ENCODE measurements around the gene ATF7. TPM values are rescaled to one million over a fixed set of nuclear protein-coding genes. Genes with fewer than 3 reads are reported as not detected.

ATF7 gene
- total RNA-seq, 1 donor = 28.6 TPM

GRCh38 chr12:53564941-53565340, 61.2 kb downstream of the ATF7 start:
- H3K4me3 ChIP-seq (ENCODE audit: low read depth, low read length) = no peak overlapping the region
- no peak for TF ChIP-seq CTCF (IDR thresholded peaks at IDR 0.05; ENCODE audit: insufficient read depth, low read length)
- peak; percentile 41 for DNase-seq (ENCODE audit: low read depth)

GRCh38 chr12:53564278-53564677, 61.9 kb downstream of the ATF7 start:
- no peak for DNase-seq (ENCODE audit: low read depth)
- no peak for TF ChIP-seq CTCF (IDR thresholded peaks at IDR 0.05; ENCODE audit: insufficient read depth, low read length)
- no peak overlapping the region for H3K4me3 ChIP-seq (ENCODE audit: low read depth, low read length)

- no peak for DNase-seq (ENCODE audit: low read depth)
- H3K4me3 ChIP-seq (ENCODE audit: low read depth, low read length) = no peak overlapping the region
- TF ChIP-seq CTCF (IDR thresholded peaks at IDR 0.05; ENCODE audit: insufficient read depth, low read length) = no peak
Measured at GRCh38 chr12:53563452-53564028, 62.6 kb downstream of the ATF7 start.

- peak; percentile 82 for DNase-seq (ENCODE audit: low read depth)
- TF ChIP-seq CTCF (IDR thresholded peaks at IDR 0.05; ENCODE audit: insufficient read depth, low read length) = no peak
- H3K4me3 ChIP-seq (ENCODE audit: low read depth, low read length) = no peak overlapping the region
Measured at GRCh38 chr12:53561590-53561953, 64.6 kb downstream of the ATF7 start.

GRCh38 chr12:53560912-53561589, 65.1 kb downstream of the ATF7 start:
- TF ChIP-seq CTCF (IDR thresholded peaks at IDR 0.05; ENCODE audit: insufficient read depth, low read length) = no peak
- no peak overlapping the region for H3K4me3 ChIP-seq (ENCODE audit: low read depth, low read length)
- DNase-seq (ENCODE audit: low read depth) = no peak

GRCh38 chr12:53560351-53560750, 65.8 kb downstream of the ATF7 start:
- H3K4me3 ChIP-seq (ENCODE audit: low read depth, low read length) = no peak overlapping the region
- peak; percentile 97 for DNase-seq (ENCODE audit: low read depth)
- no peak for TF ChIP-seq CTCF (IDR thresholded peaks at IDR 0.05; ENCODE audit: insufficient read depth, low read length)

GRCh38 chr12:53558631-53559030, 67.6 kb downstream of the ATF7 start:
- no peak for TF ChIP-seq CTCF (IDR thresholded peaks at IDR 0.05; ENCODE audit: insufficient read depth, low read length)

More at GRCh38 chr12:53558631-53559030, 67.6 kb downstream of the ATF7 start:
- H3K4me3 ChIP-seq (ENCODE audit: low read depth, low read length) = no peak overlapping the region
- no peak for DNase-seq (ENCODE audit: low read depth)
